ENCODE measurements around the gene SNX19. TPM values are rescaled to one million over a fixed set of nuclear protein-coding genes. Genes with fewer than 3 reads are reported as not detected.

SNX19 gene
- total and polyA plus RNA-seq, 2 of the 4 experiments (the other 2 are of a cell fraction), result 35.9 to 113 TPM

DNA sequence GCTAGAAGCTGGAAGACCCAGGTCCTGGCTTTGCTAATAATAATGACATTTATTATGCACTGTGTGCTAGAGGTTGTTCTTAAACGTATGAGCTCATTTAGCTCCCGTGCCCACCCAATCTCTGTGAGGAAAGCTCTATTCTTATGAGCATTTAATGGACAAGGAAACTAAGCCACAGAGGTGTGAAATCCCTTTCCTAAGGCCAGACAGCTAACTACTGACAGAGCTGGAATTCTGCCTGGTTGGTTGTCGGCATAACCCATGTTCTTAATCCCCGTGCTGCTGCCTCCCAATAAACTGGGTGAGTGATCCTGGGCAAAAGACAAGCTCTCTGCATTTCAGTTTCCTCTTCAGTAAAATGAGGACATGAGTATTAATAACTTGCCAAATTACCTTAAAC is 49.4 kb downstream of the SNX19 start:
- dilution Hi-C loops (cut with HindIII; ENCODE audit: low sequenced_read_pairs, unreplicated experiment) (loop anchor here (25.0 kb wide), 1 partner anchor 430 kb away; the partner anchor contains the start of genes ADAMTS15 and ADAMTS8), in situ Hi-C loops (cut with MboI; ENCODE audit: low sequenced_read_pairs) (loop anchor here (10.0 kb wide), 1 partner anchor 652 kb away; no protein-coding TSS in a partner anchor), intact Hi-C loops (cut with micrococcal nuclease) (loop anchor here (10.0 kb wide), 1 partner anchor 652 kb away; no protein-coding TSS in a partner anchor)
- Histone ChIP-seq H3K23ac (ENCODE audit: low read depth, low read length) (no peak overlapping the region), H3K79me1 (ENCODE audit: low read depth in 1 of 2, low read length in 2 of 2) (no peaks in the 10 kb centered on the region), H3K27me3 (ENCODE audit: control insufficient read depth, insufficient read depth, low read length) (no peaks in the 10 kb centered on the region), H2AFZ (replicated peaks; ENCODE audit: low read length, poor library complexity) (no peak overlapping the region), H3K36me3 (ENCODE audit: control insufficient read depth, insufficient read depth, low read length) (peaks cover 11% of the 10 kb centered on the region), H3K4me3 (ENCODE audit: insufficient read depth, low read depth, low read length) (no peak overlapping the region), H3K4ac (ENCODE audit: low read depth, low read length) (no peak overlapping the region), H3K9me3 (ENCODE audit: control insufficient read depth, insufficient read depth, low read length) (no peaks in the 10 kb centered on the region), H4K91ac (ENCODE audit: insufficient read depth, low read depth, low read length) (no peak overlapping the region), H3K18ac (ENCODE audit: low read depth, low read length) (no peak overlapping the region), H2AK5ac (ENCODE audit: low read depth, low read length) (no peak overlapping the region), H3K14ac (replicated peaks; ENCODE audit: low read depth, low read length) (no peak overlapping the region), H4K5ac (ENCODE audit: low read depth, low read length) (no peak overlapping the region), H3K56ac (ENCODE audit: extremely low read depth, insufficient read depth, low read length) (no peak overlapping the region), H3K4me2 (ENCODE audit: low read depth, low read length) (no peak overlapping the region), H2BK120ac (ENCODE audit: low read depth, low read length) (no peak overlapping the region), H4K20me1 (ENCODE audit: insufficient read depth, low read length) (no peaks in the 10 kb centered on the region), H2AK9ac (replicated peaks; ENCODE audit: low read depth, low read length, poor library complexity) (no peak overlapping the region), H3K4me1 (ENCODE audit: control insufficient read depth, insufficient read depth, low read length) (no peaks in the 10 kb centered on the region; the same call in 1 of the 2 replicates), H2BK20ac (ENCODE audit: low read depth, low read length) (no peak overlapping the region), H3K9ac (ENCODE audit: low read depth, low read length) (no peak overlapping the region), H2BK15ac (ENCODE audit: low read depth, low read length) (no peak overlapping the region), H4K8ac (ENCODE audit: low read depth in 2 of 2, low read length in 2 of 2) (no peak overlapping the region), H2BK5ac (ENCODE audit: low read depth, low read length, poor library complexity, severe bottlenecking) (no peak overlapping the region), H3K27ac (ENCODE audit: insufficient read depth, low read length) (no peak overlapping the region), H3K9me1 (ENCODE audit: insufficient read depth, low read length) (peaks cover 6% of the 10 kb centered on the region; the same call in 1 of the 2 replicates)
- no CpG with 5 or more reads among the region's 4 CpGs for WGBS, 2 experiments (ENCODE audit: extremely low coverage in 2 of 2, insufficient read length in 1 of 2)
- ATAC-seq (ENCODE audit: low read depth), result no peak
- ChIA-PET CTCF (interaction anchor here (1.0 kb wide), 1 partner anchor 432 kb away, joined by 6 read pairs; no protein-coding TSS in a partner anchor), POLR2A (ENCODE audit: unreplicated experiment) (no interaction called here)
- BruUV-seq (replicated peaks), result no TSS peak
- no peak for TF ChIP-seq BHLHE40 (IDR thresholded peaks at IDR 0.05; ENCODE audit: low read depth, low read length)
- DNase-seq, result no peak
